ENCODE data around the gene LIPA. TPM values are rescaled to one million over a fixed set of nuclear protein-coding genes. Genes with fewer than 3 reads are reported as not detected.

The LIPA gene
- total and polyA plus RNA-seq, 4 donors, result 35.3 to 176 (median 75.9) TPM

- H3K36me3 ChIP-seq (ENCODE audit: control insufficient read depth in 4 of 4, insufficient read depth in 3 of 4, low read depth in 1 of 4, low read length in 3 of 4), result peaks cover 0 to 16% (median 13%) of the 10 kb centered on the region in 4 donors
- no peak for TF ChIP-seq ZBTB33 (IDR thresholded peaks at IDR 0.05)
- TF ChIP-seq FOXA1 (IDR thresholded peaks at IDR 0.05), result no peak
- no peak for TF ChIP-seq CTCF (IDR thresholded peaks at IDR 0.05; ENCODE audit: low read depth, low read length, missing input control)
- TF ChIP-seq RAD21 (IDR thresholded peaks at IDR 0.05), result no peak
- TF ChIP-seq YY1 (IDR thresholded peaks at IDR 0.05), result no peak
- TF ChIP-seq JUND (IDR thresholded peaks at IDR 0.05), result no peak
- no peak for TF ChIP-seq RXRA (IDR thresholded peaks at IDR 0.05)
- TF ChIP-seq HNF4G (IDR thresholded peaks at IDR 0.05), result no peak
- no peak for TF ChIP-seq TAF1 (conservative IDR thresholded peaks at IDR 0.05)
- TF ChIP-seq SP1 (IDR thresholded peaks at IDR 0.05), result no peak
- H3K9me3 ChIP-seq (ENCODE audit: control insufficient read depth in 4 of 4, low read length in 3 of 4), result no peaks in the 10 kb centered on the region
- no peak for DNase-seq (ENCODE audit: low spot score)
- peaks cover 2 to 24% (median 19%) of the 10 kb centered on the region in 4 donors for H3K4me1 ChIP-seq (ENCODE audit: control insufficient read depth in 4 of 4, insufficient read depth in 4 of 4, low read length in 3 of 4)
- H3K27me3 ChIP-seq (ENCODE audit: control insufficient read depth in 4 of 4, insufficient read depth in 4 of 4, low read length in 3 of 4), result no peaks in the 10 kb centered on the region
- H3K9ac ChIP-seq (ENCODE audit: low read depth in 1 of 2, low read length in 2 of 2), result no peak overlapping the region
- no peak overlapping the region for H3K4me3 ChIP-seq (ENCODE audit: low read depth in 1 of 3, low read length in 3 of 3)
- H3K27ac ChIP-seq (ENCODE audit: low read depth in 1 of 2, low read length in 2 of 2), result no peak overlapping the region
These were observed 13.7 kb downstream of the LIPA start for GRCh38 chr10:89237849-89238248.

GRCh38 chr10:89236226-89236797 lies 15.3 kb downstream of the LIPA start:
- no peak overlapping the region for H3K27ac ChIP-seq (ENCODE audit: low read depth in 1 of 2, low read length in 2 of 2)
- no peaks in the 10 kb centered on the region for H3K27me3 ChIP-seq (ENCODE audit: control insufficient read depth in 4 of 4, insufficient read depth in 4 of 4, low read length in 3 of 4)
- no peaks in the 10 kb centered on the region for H3K9me3 ChIP-seq (ENCODE audit: control insufficient read depth in 4 of 4, low read length in 3 of 4)
- 92% methylated on average over 4 of the region's 4 CpGs for WGBS
- peaks cover 0 to 21% (median 16%) of the 10 kb centered on the region in 4 donors for H3K36me3 ChIP-seq (ENCODE audit: control insufficient read depth in 4 of 4, insufficient read depth in 3 of 4, low read depth in 1 of 4, low read length in 3 of 4)
- TF ChIP-seq HNF4A (conservative IDR thresholded peaks at IDR 0.05) (no peak), HNF4G (IDR thresholded peaks at IDR 0.05) (no peak), FOXA2 (IDR thresholded peaks at IDR 0.05) (no peak), REST (IDR thresholded peaks at IDR 0.05) (no peak), FOXA1 (IDR thresholded peaks at IDR 0.05) (no peak), RXRA (IDR thresholded peaks at IDR 0.05) (no peak), ATF3 (IDR thresholded peaks at IDR 0.05) (no peak), SP1 (IDR thresholded peaks at IDR 0.05) (no peak)
- no peak overlapping the region for H3K9ac ChIP-seq (ENCODE audit: low read depth in 1 of 2, low read length in 2 of 2)
- no peak for DNase-seq (ENCODE audit: low spot score)
- H3K4me1 ChIP-seq (ENCODE audit: control insufficient read depth in 4 of 4, insufficient read depth in 4 of 4, low read length in 3 of 4), result peaks cover 0 to 11% (median 4%) of the 10 kb centered on the region in 4 donors
- no peak overlapping the region for H3K4me3 ChIP-seq (ENCODE audit: low read depth in 1 of 3, low read length in 3 of 3)
